Measurements from ENCODE around the gene EPRS1. TPM values are rescaled to one million over a fixed set of nuclear protein-coding genes. Genes with fewer than 3 reads are reported as not detected.

Gene EPRS1
- total and polyA plus RNA-seq, 8 donors: 32.7 to 131 (median 62.8) TPM

GRCh38 chr1:220005489-220005888 is 40.8 kb downstream of the EPRS1 start:
- FAIRE-seq (no peak), DNase-seq (no peak), ATAC-seq (no peak)
- Histone ChIP-seq H3K9me3 (no peaks in the 10 kb centered on the region), H3K27ac (no peak overlapping the region), H3K36me3 (peaks cover 0 to 61% (median 8%) of the 10 kb centered on the region in 3 donors), H3K4me3 (no peak overlapping the region), H3K4me1 (peaks cover 0 to 7% (median 5%) of the 10 kb centered on the region in 3 donors), H3K27me3 (no peaks in the 10 kb centered on the region)
- intact Hi-C loops (cut with DNase I): no loop called here
- TF ChIP-seq CTCF (IDR thresholded peaks at IDR 0.05): no peak
- WGBS, 2 donors: 78 to 85% methylated on average over 5 of the region's 5 CpGs

- H3K4me3 ChIP-seq: no peak overlapping the region
- ATAC-seq (no peak), FAIRE-seq (no peak), DNase-seq (no peak)
- H3K27me3 ChIP-seq: no peaks in the 10 kb centered on the region
- peaks cover 0 to 7% (median 5%) of the 10 kb centered on the region in 3 donors for H3K4me1 ChIP-seq
- H3K27ac ChIP-seq: no peak overlapping the region
- no peak for TF ChIP-seq CTCF (IDR thresholded peaks at IDR 0.05)
- H3K36me3 ChIP-seq: peaks cover 0 to 60% (median 7%) of the 10 kb centered on the region in 3 donors
- WGBS, 2 donors: 87 to 90% methylated on average over 6 of the region's 6 CpGs
- intact Hi-C loops (cut with DNase I): no loop called here
- H3K9me3 ChIP-seq: no peaks in the 10 kb centered on the region
Observed at GRCh38 chr1:220003610-220004299, 42.5 kb downstream of the EPRS1 start.

GRCh38 chr1:220003015-220003414 is 43.3 kb downstream of the EPRS1 start:
- H3K4me1 ChIP-seq: peaks cover 0 to 7% (median 5%) of the 10 kb centered on the region in 3 donors

GRCh38 chr1:220001095-220001501 is 45.2 kb downstream of the EPRS1 start:
- ATAC-seq (no peak), DNase-seq (no peak), FAIRE-seq (no peak)
- Histone ChIP-seq H3K36me3 (peaks cover 0 to 64% (median 15%) of the 10 kb centered on the region in 3 donors), H3K27ac (no peak overlapping the region), H3K4me1 (no peaks in the 10 kb centered on the region), H3K4me3 (no peak overlapping the region), H3K9me3 (no peaks in the 10 kb centered on the region), H3K27me3 (no peaks in the 10 kb centered on the region)
- no peak for TF ChIP-seq CTCF (IDR thresholded peaks at IDR 0.05)
- intact Hi-C loops (cut with DNase I): no loop called here
- WGBS, 2 donors: 87 to 94% methylated on average over 4 of the region's 4 CpGs

More at GRCh38 chr1:220003015-220003414, 43.3 kb downstream of the EPRS1 start:
- ATAC-seq (no peak), DNase-seq (no peak), FAIRE-seq (no peak)
- H3K27ac ChIP-seq: no peak overlapping the region
- TF ChIP-seq CTCF (IDR thresholded peaks at IDR 0.05): no peak
- peaks cover 0 to 58% (median 6%) of the 10 kb centered on the region in 3 donors for H3K36me3 ChIP-seq
- H3K9me3 ChIP-seq: no peaks in the 10 kb centered on the region
- H3K4me3 ChIP-seq: no peak overlapping the region
- H3K27me3 ChIP-seq: no peaks in the 10 kb centered on the region
- intact Hi-C loops (cut with DNase I): no loop called here
- WGBS, 2 donors: 74 to 89% methylated on average over 1 of the region's 1 CpG

GRCh38 chr1:219999821-220000220 is 46.5 kb downstream of the EPRS1 start:
- Histone ChIP-seq H3K27ac (no peak overlapping the region), H3K9me3 (no peaks in the 10 kb centered on the region), H3K27me3 (no peaks in the 10 kb centered on the region), H3K4me1 (peaks cover 0 to 5% (median 0%) of the 10 kb centered on the region in 3 donors), H3K4me3 (no peak overlapping the region), H3K36me3 (peaks cover 0 to 58% (median 10%) of the 10 kb centered on the region in 3 donors)
- intact Hi-C loops (cut with DNase I): no loop called here
- TF ChIP-seq CTCF (IDR thresholded peaks at IDR 0.05): no peak
- ATAC-seq (no peak), FAIRE-seq (no peak), DNase-seq (no peak)
- WGBS, 2 donors: 84 to 93% methylated on average over 4 of the region's 4 CpGs
